IgD-negative memory B cell (primary cell): ENCODE data around the gene FDXACB1. TPM values are rescaled to one million over a fixed set of nuclear protein-coding genes. Genes with fewer than 3 reads are reported as not detected.
"Not testable (repeated sequence)": the region's sequence is repeated elsewhere in the genome, so short reads cannot be mapped to it uniquely, and the experiment has no call there.

ENCODE experiments used
- H3K27ac Mint-ChIP-seq, 3 donors: one replicate each; pipeline ENCODE4 v1.8.0; 2020 to 2022; ENCODE audit warnings: mild to moderate bottlenecking in 3 of 3, mixed read lengths in 3 of 3, moderate library complexity in 1 of 3
- H3K27me3 Mint-ChIP-seq: one replicate; pipeline ENCODE4 v1.8.0; 2021; ENCODE audit warnings: mixed read lengths
- H3K36me3 Mint-ChIP-seq: one replicate; pipeline ENCODE4 v1.8.0; 2020; ENCODE audit warnings: mild to moderate bottlenecking, mixed read lengths
- H3K4me1 Mint-ChIP-seq, 3 donors: one replicate each; pipeline ENCODE4 v1.8.0; 2020 to 2022; ENCODE audit warnings: mixed read lengths in 3 of 3, mild to moderate bottlenecking in 1 of 3
- H3K4me3 Mint-ChIP-seq, 4 donors: one replicate each; pipeline ENCODE4 v1.8.0; 2020 to 2022; ENCODE audit warnings: mild to moderate bottlenecking in 4 of 4, mixed read lengths in 4 of 4, moderate library complexity in 3 of 4
- H3K9me3 Mint-ChIP-seq, 3 donors: one replicate each; pipeline ENCODE4 v1.8.0; 2020 to 2021; ENCODE audit warnings: mixed read lengths in 3 of 3, mild to moderate bottlenecking in 1 of 3
- polyA plus RNA-seq: library from polyadenylated mRNA; unstranded; fragments of 300-500 nt; fragmentation: Illumina TruSeq; gene quantifications from one replicate; pipeline ENCODE4 v1.2.3, GENCODE V29; 2021

Gene FDXACB1
- polyA plus RNA-seq, 1 donor from 2014 or later: 6.8 TPM

- Mint-ChIP-seq H3K36me3 (no peaks in the 10 kb centered on the region), H3K4me3 (no peak overlapping the region), H3K27ac (no peak overlapping the region), H3K4me1 (peaks cover 0 to 4% (median 3%) of the 10 kb centered on the region in 3 donors), H3K27me3 (peaks cover 39% of the 10 kb centered on the region), H3K9me3 (peaks cover 0 to 3% (median 0%) of the 10 kb centered on the region in 3 donors)
These were observed 34.3 kb upstream of the FDXACB1 start for GRCh38 chr11:111913031-111913861.

- Mint-ChIP-seq H3K4me3 (no peak within 1 kb of the TSS), H3K9me3 (no peaks in the 10 kb centered on the region), H3K36me3 (no peaks in the 10 kb centered on the region), H3K27me3 (peaks cover 39% of the 10 kb centered on the region), H3K4me1 (peaks cover 0 to 4% (median 0%) of the 10 kb centered on the region in 3 donors), H3K27ac (no peak within 1 kb of the TSS)
These were observed 33.6 kb upstream of the FDXACB1 start, which contains the start of gene HSPB2 for GRCh38 chr11:111912535-111912934. Gene HSPB2 (plus strand): TSS chr11:111912734. CDS start chr11:111912830, 96 bp downstream.

- Mint-ChIP-seq H3K4me3 (no peak within 1 kb of the TSS), H3K36me3 (no peaks in the 10 kb centered on the region), H3K4me1 (peaks cover 0 to 4% (median 0%) of the 10 kb centered on the region in 3 donors), H3K27ac (peak within 1 kb of the TSS in 1 of 3 donors; percentile 15), H3K9me3 (no peaks in the 10 kb centered on the region), H3K27me3 (peaks cover 35% of the 10 kb centered on the region)
These were observed 32.8 kb upstream of the FDXACB1 start, which contains the start of gene CRYAB for GRCh38 chr11:111911563-111912401. Gene CRYAB (minus strand): TSS chr11:111911770. CDS start chr11:111911724, 46 bp downstream.

- no peaks in the 10 kb centered on the region for H3K9me3 Mint-ChIP-seq
- no peak overlapping the region for H3K4me3 Mint-ChIP-seq
- no peaks in the 10 kb centered on the region for H3K36me3 Mint-ChIP-seq
- H3K27ac Mint-ChIP-seq: peak overlapping the region in 1 of 3 donors; percentile 15
- peaks cover 0 to 4% (median 0%) of the 10 kb centered on the region in 3 donors for H3K4me1 Mint-ChIP-seq
- H3K27me3 Mint-ChIP-seq: peaks cover 32% of the 10 kb centered on the region
These were observed 32.0 kb upstream of the FDXACB1 start for GRCh38 chr11:111910676-111911562.

GRCh38 chr11:111909378-111909777, 30.4 kb upstream of the FDXACB1 start:
- Mint-ChIP-seq H3K27me3 (peaks cover 27% of the 10 kb centered on the region), H3K9me3 (peaks cover 0 to 4% (median 0%) of the 10 kb centered on the region in 3 donors), H3K4me3 (no peak overlapping the region), H3K27ac (no peak overlapping the region), H3K36me3 (peaks cover 2% of the 10 kb centered on the region), H3K4me1 (peaks cover 0 to 4% (median 0%) of the 10 kb centered on the region in 3 donors)

- peaks cover 22% of the 10 kb centered on the region for H3K27me3 Mint-ChIP-seq
- H3K4me1 Mint-ChIP-seq: peaks cover 0 to 4% (median 0%) of the 10 kb centered on the region in 3 donors
- H3K4me3 Mint-ChIP-seq: no peak overlapping the region
- H3K27ac Mint-ChIP-seq: no peak overlapping the region
- peaks cover 2% of the 10 kb centered on the region for H3K36me3 Mint-ChIP-seq
- H3K9me3 Mint-ChIP-seq: peaks cover 0 to 4% (median 0%) of the 10 kb centered on the region in 3 donors
These were observed 29.8 kb upstream of the FDXACB1 start for GRCh38 chr11:111908639-111909305.

- H3K27me3 Mint-ChIP-seq: peaks cover 13% of the 10 kb centered on the region
- peaks cover 0 to 4% (median 0%) of the 10 kb centered on the region in 3 donors for H3K9me3 Mint-ChIP-seq
- H3K4me1 Mint-ChIP-seq: peaks cover 0 to 4% (median 0%) of the 10 kb centered on the region in 3 donors
- peaks cover 2% of the 10 kb centered on the region for H3K36me3 Mint-ChIP-seq
- no peak overlapping the region for H3K27ac Mint-ChIP-seq
- H3K4me3 Mint-ChIP-seq: no peak overlapping the region
These were observed 27.7 kb upstream of the FDXACB1 start for GRCh38 chr11:111906680-111907079.

GRCh38 chr11:111905411-111905810, 26.4 kb upstream of the FDXACB1 start:
- peaks cover 4% of the 10 kb centered on the region for H3K27me3 Mint-ChIP-seq
- no peak overlapping the region for H3K4me3 Mint-ChIP-seq
- no peak overlapping the region for H3K27ac Mint-ChIP-seq
- H3K36me3 Mint-ChIP-seq: peaks cover 5% of the 10 kb centered on the region
- peaks cover 0 to 4% (median 0%) of the 10 kb centered on the region in 3 donors for H3K9me3 Mint-ChIP-seq
- no peaks in the 10 kb centered on the region for H3K4me1 Mint-ChIP-seq

- peaks cover 0 to 1% (median 0%) of the 10 kb centered on the region in 3 donors for H3K4me1 Mint-ChIP-seq
- H3K4me3 Mint-ChIP-seq: no peak overlapping the region
- H3K36me3 Mint-ChIP-seq: peaks cover 4% of the 10 kb centered on the region
- H3K27me3 Mint-ChIP-seq: no peaks in the 10 kb centered on the region
- H3K9me3 Mint-ChIP-seq: no peaks in the 10 kb centered on the region
- H3K27ac Mint-ChIP-seq: peak overlapping the region in 1 of 3 donors; percentile 60
These were observed 7.9 kb upstream of the FDXACB1 start for GRCh38 chr11:111886844-111887243.

GRCh38 chr11:111886032-111886431, 7.1 kb upstream of the FDXACB1 start:
- H3K9me3 Mint-ChIP-seq: no peaks in the 10 kb centered on the region

GRCh38 chr11:111885053-111885452, 6.1 kb upstream of the FDXACB1 start:
- not testable (repeated sequence) for H3K4me1 Mint-ChIP-seq, H3K27ac Mint-ChIP-seq, H3K27me3 Mint-ChIP-seq, H3K9me3 Mint-ChIP-seq, H3K36me3 Mint-ChIP-seq, H3K4me3 Mint-ChIP-seq

More at GRCh38 chr11:111886032-111886431, 7.1 kb upstream of the FDXACB1 start:
- Mint-ChIP-seq H3K36me3 (peaks cover 4% of the 10 kb centered on the region), H3K4me3 (no peak overlapping the region), H3K4me1 (peaks cover 0 to 2% (median 1%) of the 10 kb centered on the region in 3 donors), H3K27ac (no peak overlapping the region), H3K27me3 (no peaks in the 10 kb centered on the region)

- Mint-ChIP-seq H3K4me1 (peaks cover 7 to 17% (median 13%) of the 10 kb centered on the region in 3 donors), H3K4me3 (no peak overlapping the region), H3K9me3 (no peaks in the 10 kb centered on the region), H3K27ac (peak overlapping the region in 1 of 3 donors; percentile 96), H3K36me3 (no peaks in the 10 kb centered on the region), H3K27me3 (no peaks in the 10 kb centered on the region)
These were observed 3.2 kb upstream of the FDXACB1 start for GRCh38 chr11:111882202-111882601.

GRCh38 chr11:111879637-111879960, 634 bp upstream of the FDXACB1 start:
- Mint-ChIP-seq H3K27me3 (no peaks in the 10 kb centered on the region), H3K36me3 (peaks cover 4% of the 10 kb centered on the region), H3K27ac (peak overlapping the region; percentile 95 to 100 (median 96)), H3K4me3 (peak overlapping the region; percentile 93 to 99 (median 98)), H3K9me3 (no peaks in the 10 kb centered on the region), H3K4me1 (peaks cover 7 to 17% (median 17%) of the 10 kb centered on the region in 3 donors)
